ENCODE results near the gene JAKMIP2. TPM values are rescaled to one million over a fixed set of nuclear protein-coding genes. Genes with fewer than 3 reads are reported as not detected.

JAKMIP2 gene
- total RNA-seq, result under 0.01 TPM in 1 of 2 replicates, not detected in the other

DNA sequence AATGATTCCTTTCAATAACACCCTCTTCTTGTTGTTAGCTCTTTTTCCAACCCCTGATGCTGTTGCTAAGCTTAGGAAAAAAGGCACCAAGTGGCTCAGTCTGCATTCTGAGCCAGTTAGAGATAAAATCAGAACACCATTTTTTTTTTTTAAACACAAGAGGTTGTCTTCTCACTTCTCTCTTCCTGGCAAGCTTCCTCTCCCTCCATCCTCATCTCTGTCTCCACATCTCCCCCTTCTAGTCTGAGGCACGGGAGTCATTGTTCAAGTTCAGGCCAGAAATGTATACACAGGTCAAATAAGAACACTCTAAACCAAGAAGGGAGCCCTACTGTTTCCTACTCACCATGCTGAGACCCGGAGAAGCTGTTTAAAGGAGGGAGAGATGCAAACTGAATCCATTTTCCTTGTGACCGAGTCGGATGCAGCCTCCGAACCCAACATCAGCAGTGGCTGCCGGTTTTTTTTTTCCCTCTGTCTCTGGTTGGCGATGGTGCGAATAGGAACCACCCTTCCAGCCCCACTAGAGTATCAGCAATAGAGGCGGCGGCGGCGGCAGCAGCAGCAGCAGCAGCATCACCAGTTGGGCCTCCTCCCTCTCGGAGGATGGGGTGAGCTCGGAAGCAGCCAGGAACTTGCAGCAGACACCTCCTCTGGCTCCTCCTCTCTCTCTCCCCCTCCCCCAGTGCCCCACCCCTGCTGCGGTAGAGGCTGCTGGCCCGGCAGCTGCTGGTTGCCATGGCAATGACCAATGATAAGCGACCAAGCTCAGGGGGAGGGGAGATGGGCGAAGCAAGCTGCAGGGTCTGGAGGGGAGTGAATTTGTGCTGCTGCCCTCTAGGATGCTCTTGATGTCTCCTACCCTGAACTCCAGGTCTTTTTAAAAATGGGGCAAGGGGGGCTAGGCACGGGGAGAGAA, at the start of gene JAKMIP2:
TSS of gene JAKMIP2 (minus strand) at position 619 of the 919 bp plus-strand sequence. CDS start 110,922 bp downstream, outside the sequence.

DNA sequence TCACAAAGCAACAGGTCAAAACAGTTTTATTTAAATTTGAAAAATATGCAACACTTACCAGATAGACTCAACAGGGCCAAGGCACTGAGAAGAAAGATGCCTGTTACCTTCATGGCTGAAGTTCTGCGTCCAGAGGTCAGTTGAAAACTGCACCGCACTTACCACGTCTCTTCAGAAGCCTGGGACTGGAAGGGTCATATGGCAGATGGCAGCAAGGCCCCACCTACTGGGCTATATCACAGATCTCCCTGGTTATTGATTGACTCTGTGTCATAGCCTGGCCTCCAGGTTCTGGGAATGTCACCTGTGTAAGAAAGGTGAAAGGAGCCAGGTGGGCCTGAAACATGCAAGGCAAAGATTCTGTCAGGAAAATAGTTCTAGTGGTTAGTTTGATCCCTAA, 48.9 kb upstream of the JAKMIP2 start, which contains the start of gene SPINK1:
TSS of gene SPINK1 (minus strand) at position 207 of the 400 bp plus-strand sequence. CDS start at position 113, 94 bp downstream.

Other genes starting within 250 kb of the JAKMIP2 start
- not detected in 2 replicates for gene SPINK1, start 48.9 kb upstream of the JAKMIP2 start, total RNA-seq
- gene SCGB3A2, start 96.0 kb upstream of the JAKMIP2 start, total RNA-seq, result not detected in 2 replicates
- gene C5orf46, start 123.8 kb upstream of the JAKMIP2 start, total RNA-seq, result not detected in 2 replicates

Measured in bladder microvascular endothelial cell (primary cell).